AG04449 (cell line): ENCODE measurements around the gene TMC4.

ENCODE experiments used
- CTCF ChIA-PET: fragments of 350-600 bp; formaldehyde crosslinking; extraction: SDS; loops from one replicate; lab custom pipeline; 2021; ENCODE audit warnings: antibody characterized with exemption; lab: Yijun Ruan, JAX
- POLR2A ChIA-PET: fragments of 400-600, 350-600 bp; formaldehyde crosslinking; extraction: SDS; loops from one replicate; lab custom pipeline; 2020; ENCODE audit warnings: antibody characterized with exemption, inconsistent platforms; lab: Yijun Ruan, JAX
- DNase-seq: peaks from one replicate; pipeline ENCODE4 v3.0.0-alpha.2; 2010; ENCODE audit warnings: low read depth, low spot score
- H3K4me3 ChIP-seq: 2 replicates; pipeline ENCODE4 v1.5.1; 2011; ENCODE audit warnings: low read depth, mild to moderate bottlenecking, control low read depth, low read length
- CTCF ChIP-seq: IDR thresholded peaks from one replicate; pipeline ENCODE4 v1.5.1; 2011; ENCODE audit warnings: mild to moderate bottlenecking, moderate library complexity, low read length, control low read depth, inconsistent platforms; ENCODE audit not compliant: insufficient read depth; ENCODE audit errors: missing control alignments

TMC4 gene

GRCh38 chr19:54147676-54148075 lies 25.3 kb downstream of the TMC4 start:
- H3K4me3 ChIP-seq, result no peak overlapping the region
- TF ChIP-seq CTCF, result no peak
- POLR2A ChIA-PET, result interaction anchor here (2.1 kb wide), 1 partner anchor 10 kb away, joined by 7 read pairs; the partner anchor contains the start of gene CNOT3
- CTCF ChIA-PET, result interaction anchor here (0.9 to 1.0 kb wide), 2 partner anchors 11 to 21 kb away, joined by 3 to 6 read pairs; no protein-coding TSS in a partner anchor
- DNase-seq, result no peak

- no peak for DNase-seq
- POLR2A ChIA-PET, result interaction anchor here (0.6 kb wide), 1 partner anchor 43 kb away, joined by 4 read pairs; no protein-coding TSS in a partner anchor
- CTCF ChIA-PET, result no interaction called here
- no peak for TF ChIP-seq CTCF
- H3K4me3 ChIP-seq, result no peak overlapping the region
Measured at GRCh38 chr19:54145541-54146158, 27.3 kb downstream of the TMC4 start.

GRCh38 chr19:54142166-54142780 lies 30.7 kb downstream of the TMC4 start:
- TF ChIP-seq CTCF, result no peak
- DNase-seq, result no peak
- ChIA-PET POLR2A (no interaction called here), CTCF (interaction anchor here (0.7 to 1.0 kb wide), 3 partner anchors 17 to 249 kb away, joined by 3 read pairs; partner anchors contain the start of gene LENG1)
- no peak overlapping the region for H3K4me3 ChIP-seq

- POLR2A ChIA-PET, result no interaction called here
- H3K4me3 ChIP-seq, result no peak overlapping the region
- CTCF ChIA-PET, result interaction anchor here (0.9 to 1.0 kb wide), 2 partner anchors 18 to 29 kb away, joined by 3 read pairs; partner anchors contain the start of gene LENG1
- no peak for TF ChIP-seq CTCF
- no peak for DNase-seq
Measured at GRCh38 chr19:54141356-54141755, 31.6 kb downstream of the TMC4 start.

GRCh38 chr19:54138489-54139256 lies 34.3 kb downstream of the TMC4 start:
- POLR2A ChIA-PET, result interaction anchor here (0.6 to 0.7 kb wide), 2 partner anchors 89 to 231 kb away, joined by 3 read pairs; no protein-coding TSS in a partner anchor
- no peak for DNase-seq
- peak overlapping the region; percentile 78 for H3K4me3 ChIP-seq
- TF ChIP-seq CTCF, result no peak
- CTCF ChIA-PET, result interaction anchor here (1.3 kb wide), 1 partner anchor 12 kb away, joined by 3 read pairs; no protein-coding TSS in a partner anchor
